Right lobe of liver (tissue), 6 donors: ENCODE measurements around the gene ATXN1. TPM values are rescaled to one million over a fixed set of nuclear protein-coding genes. Genes with fewer than 3 reads are reported as not detected.
A peak's percentile ranks its signal among the peaks of the same experiment; 100 is the strongest.

ENCODE experiments used
- ATAC-seq, 4 donors: fragments of 200-7000 bp; cut with Tn5 transposase; one replicate each; pipeline ENCODE4 v1.9.1; 2020; ENCODE audit warnings: mild to moderate bottlenecking in 4 of 4, moderate library complexity in 4 of 4
- DNase-seq, 3 donors: peaks; one replicate each; pipeline ENCODE4 v3.0.0-alpha.2; 2020
- H3K27ac ChIP-seq, 3 donors: fragments of 200-600 bp; one replicate each; pipeline ENCODE4 v1.8.0; 2022
- H3K27me3 ChIP-seq, 2 donors: fragments of 200-600 bp; one replicate each; pipeline ENCODE4 v1.8.0; 2022
- H3K36me3 ChIP-seq, 4 donors: fragments of 200-600 bp; sonication (generic) in 1 of 4; one replicate each; pipeline versions ENCODE4 v1.5.1 to v1.8.0; 2017 to 2022; ENCODE audit warnings: control low read depth in 1 of 4
- H3K4me1 ChIP-seq, 4 donors: fragments of 200-600 bp; sonication (generic) in 1 of 4; one replicate each; pipeline versions ENCODE4 v1.5.1 to v1.8.0; 2017 to 2022; ENCODE audit warnings: control low read depth in 1 of 4
- H3K4me3 ChIP-seq, 3 donors: fragments of 200-600 bp; one replicate each; pipeline ENCODE4 v1.8.0; 2022
- H3K9me3 ChIP-seq, 4 donors: fragments of 200-600 bp; sonication (generic) in 1 of 4; one replicate each; pipeline versions ENCODE4 v1.5.1 to v1.8.0; 2017 to 2022; ENCODE audit warnings: control low read depth in 1 of 4
- CTCF ChIP-seq, 4 donors: fragments of 200-600 bp in 3 of 4; fragments of 450-650 bp in 1 of 4; IDR thresholded peaks; one replicate each; pipeline versions ENCODE4 v1.5.1 to v1.8.0; 2016 to 2022; ENCODE audit warnings: antibody characterized with exemption in 4 of 4, mild to moderate bottlenecking in 2 of 4
- POLR2A ChIP-seq: fragments of 450-650 bp; IDR thresholded peaks from one replicate; pipeline ENCODE4 v1.6.1; 2017; ENCODE audit warnings: antibody characterized with exemption, mild to moderate bottlenecking
- WGBS: methylation state at CpG from one replicate; pipeline ENCODE4 v1.1.6; 2018; ENCODE audit warnings: low coverage, low lambda C conversion rate; ENCODE audit not compliant: insufficient coverage; ENCODE audit errors: missing lambda C conversion rate; 5-methylcytosine and 5-hydroxymethylcytosine counted together
- intact Hi-C, 2 donors: fragments of 100-400 bp; cut with DNase I; formaldehyde crosslinking; loops; one replicate each; pipeline versions ENCODE4 v1.11.2 to v1.14.1; 2022
- total RNA-seq, 6 experiments: library from RNA; depleted of rRNA in 2 of 6; stranded (reverse); fragments of >200 nt in 2 of 6; fragmentation: NEBNext Ultra II Directional in 3 of 6; extraction: Animal tissue kit (Norgen Biotek cat#: 25700) in 3 of 6; gene quantifications; one replicate each; pipeline versions ENCODE4 v1.1.0 to v1.2.4, GENCODE V29; 2016 to 2023
- donor health status: DM: no; HTN: yes; CAD: no.
- donor health status: DM: no; HTN: no; CAD: no.
- donor health status: DM: no; HTN: no; CAD: no.
- donor health status: DM: no; HTN: yes; CAD: no.
- donor health status: DM: no; HTN: yes; CAD: no.

ATXN1 gene
- total RNA-seq, 6 experiments from 2014 or later = 23.2 to 28.7 (median 25.0) TPM

GRCh38 chr6:16563628-16564240 lies 197.5 kb downstream of the ATXN1 start:
- H3K27ac ChIP-seq = no peak overlapping the region
- intact Hi-C loops = no loop called here
- H3K36me3 ChIP-seq = no peaks in the 10 kb centered on the region
- H3K4me3 ChIP-seq = no peak overlapping the region
- TF ChIP-seq CTCF (IDR thresholded peaks at IDR 0.05) = no peak
- TF ChIP-seq POLR2A = no peak
- peak; percentile 69 to 90 (median 82) for ATAC-seq
- peak in 1 of 3 donors; percentile 28 for DNase-seq
- H3K4me1 ChIP-seq = peaks cover 0 to 5% (median 0%) of the 10 kb centered on the region in 4 donors
- 32% methylated on average over 10 of the region's 10 CpGs for WGBS
- no peaks in the 10 kb centered on the region for H3K9me3 ChIP-seq
- no peaks in the 10 kb centered on the region for H3K27me3 ChIP-seq

- H3K4me1 ChIP-seq = peaks cover 0 to 5% (median 0%) of the 10 kb centered on the region in 4 donors
- 81% methylated on average over 2 of the region's 2 CpGs for WGBS
- no peaks in the 10 kb centered on the region for H3K27me3 ChIP-seq
- intact Hi-C loops = no loop called here
- H3K9me3 ChIP-seq = no peaks in the 10 kb centered on the region
- no peak for DNase-seq
- H3K27ac ChIP-seq = no peak overlapping the region
- TF ChIP-seq POLR2A = no peak
- ATAC-seq = no peak
- H3K36me3 ChIP-seq = no peaks in the 10 kb centered on the region
- no peak overlapping the region for H3K4me3 ChIP-seq
Observed at GRCh38 chr6:16562498-16562897, 198.8 kb downstream of the ATXN1 start.

GRCh38 chr6:16559071-16559470 lies 202.2 kb downstream of the ATXN1 start:
- Histone ChIP-seq H3K4me1 (peaks cover 0 to 3% (median 0%) of the 10 kb centered on the region in 4 donors), H3K9me3 (no peaks in the 10 kb centered on the region), H3K36me3 (no peaks in the 10 kb centered on the region), H3K4me3 (no peak overlapping the region), H3K27me3 (no peaks in the 10 kb centered on the region), H3K27ac (no peak overlapping the region)
- TF ChIP-seq POLR2A = no peak
- no peak for TF ChIP-seq CTCF (IDR thresholded peaks at IDR 0.05)
- 54% methylated on average over 4 of the region's 4 CpGs for WGBS
- ATAC-seq (no peak), DNase-seq (no peak)
- intact Hi-C loops = no loop called here

GRCh38 chr6:16555550-16555949 lies 205.7 kb downstream of the ATXN1 start:
- no peaks in the 10 kb centered on the region for H3K9me3 ChIP-seq
- H3K27ac ChIP-seq = no peak overlapping the region
- no peak for TF ChIP-seq POLR2A
- TF ChIP-seq CTCF (IDR thresholded peaks at IDR 0.05) = no peak
- no peak overlapping the region for H3K4me3 ChIP-seq
- ATAC-seq (no peak), DNase-seq (no peak)
- intact Hi-C loops = no loop called here
- H3K4me1 ChIP-seq = no peaks in the 10 kb centered on the region
- no peaks in the 10 kb centered on the region for H3K27me3 ChIP-seq
- WGBS = 71% methylated on average over 1 of the region's 3 CpGs
- H3K36me3 ChIP-seq = no peaks in the 10 kb centered on the region

- Histone ChIP-seq H3K27me3 (no peaks in the 10 kb centered on the region), H3K36me3 (no peaks in the 10 kb centered on the region), H3K27ac (no peak overlapping the region), H3K4me3 (no peak overlapping the region), H3K4me1 (no peaks in the 10 kb centered on the region), H3K9me3 (no peaks in the 10 kb centered on the region)
- DNase-seq (no peak), ATAC-seq (no peak)
- WGBS = 94% methylated on average over 3 of the region's 3 CpGs
- TF ChIP-seq CTCF (IDR thresholded peaks at IDR 0.05) (no peak), POLR2A (no peak)
- intact Hi-C loops = no loop called here
Observed at GRCh38 chr6:16553531-16553930, 207.7 kb downstream of the ATXN1 start.
